Stimulated activated CD8-positive, alpha-beta memory T cell treated with anti-CD3 and anti-CD28 coated beads, Interleukin-15, amount 100 ng/mL, for 48 hours (primary cell): Measurements from ENCODE around the gene TMCC2.
"Not testable (repeated sequence)": the region's sequence is repeated elsewhere in the genome, so short reads cannot be mapped to it uniquely, and the experiment has no call there.

ENCODE experiments used
- DNase-seq, 2 donors: peaks; one replicate each; pipeline ENCODE4 v3.0.0-alpha.2; 2020; ENCODE audit warnings: low read depth in 2 of 2

TMCC2 gene

DNA sequence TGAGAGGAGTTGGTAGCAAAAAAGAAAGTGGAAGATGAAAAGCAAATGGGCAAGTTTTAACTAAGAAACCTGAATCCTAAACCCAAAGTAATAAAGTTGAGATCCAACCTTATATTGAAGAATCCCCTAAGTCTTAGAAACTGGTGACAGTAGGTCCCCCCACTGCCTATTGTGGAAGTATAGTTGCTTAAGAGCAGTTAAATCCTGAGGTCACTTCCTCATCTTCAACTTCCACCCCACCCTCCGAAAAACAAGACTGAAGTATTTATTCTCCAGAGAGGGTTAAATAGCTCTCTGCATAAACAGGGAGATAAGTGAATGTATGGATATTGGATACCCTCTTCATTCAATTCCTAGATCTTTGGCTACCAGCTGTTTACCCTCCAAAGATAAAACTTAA is 13.0 kb upstream of the TMCC2 start:
- no peak for DNase-seq

DNA sequence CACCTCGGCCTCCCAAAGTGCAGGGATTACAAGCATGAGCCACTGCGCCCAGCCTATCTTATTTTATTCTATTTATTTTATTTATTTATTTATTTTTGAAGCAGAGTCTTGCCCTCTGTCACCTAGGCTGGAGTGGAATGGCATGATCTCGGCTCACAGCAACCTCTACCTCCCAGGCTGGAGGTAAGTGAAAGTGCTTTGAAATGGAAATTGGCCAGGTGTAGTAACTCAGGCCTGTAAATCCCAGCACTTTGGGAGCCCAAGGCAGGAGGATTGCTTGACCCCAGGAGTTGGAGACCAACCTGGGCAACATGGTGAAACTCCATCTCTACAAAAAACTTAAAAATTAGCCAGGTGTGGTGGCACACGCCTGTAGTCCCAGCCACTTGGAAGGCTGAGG is 11.2 kb upstream of the TMCC2 start:
- DNase-seq: no peak

DNA sequence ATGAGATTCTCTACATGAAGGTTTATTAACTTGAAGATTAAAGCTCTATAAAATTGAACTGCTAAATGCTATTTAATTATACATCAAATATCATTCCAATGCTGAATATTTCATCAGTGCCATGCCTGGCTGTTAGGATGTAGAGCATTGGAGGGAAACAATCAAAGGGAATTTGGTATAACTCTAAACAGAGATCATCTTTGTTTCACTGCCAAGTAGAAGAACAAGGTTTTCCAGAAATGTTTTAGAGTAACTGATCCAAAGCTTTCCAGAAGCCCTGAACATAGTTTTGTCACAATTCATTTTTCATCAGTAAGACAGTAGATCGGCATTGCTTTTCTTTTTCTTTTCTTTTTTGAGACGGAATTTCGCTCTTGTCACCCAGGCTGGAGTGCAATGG is 10.3 kb upstream of the TMCC2 start:
- no peak for DNase-seq

DNA sequence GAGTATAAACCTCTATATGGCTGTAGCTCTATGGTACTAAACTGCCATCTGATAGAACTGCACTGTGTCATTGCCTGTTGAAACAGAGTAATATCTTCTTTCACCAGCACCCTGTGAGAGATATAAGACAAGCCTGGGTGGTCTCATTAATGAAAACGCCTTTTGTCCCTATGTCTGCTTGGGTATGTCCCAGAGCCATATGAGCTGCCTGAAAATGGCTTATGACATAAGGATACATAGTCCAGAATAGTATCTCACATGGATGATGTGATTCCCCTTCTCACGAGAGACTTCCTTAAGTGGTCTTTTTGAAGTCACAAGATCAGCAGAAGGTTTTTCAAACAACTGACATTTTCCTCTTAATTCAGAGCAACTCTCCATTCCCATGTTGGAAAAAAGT is 7.3 kb upstream of the TMCC2 start:
- no peak for DNase-seq

DNA sequence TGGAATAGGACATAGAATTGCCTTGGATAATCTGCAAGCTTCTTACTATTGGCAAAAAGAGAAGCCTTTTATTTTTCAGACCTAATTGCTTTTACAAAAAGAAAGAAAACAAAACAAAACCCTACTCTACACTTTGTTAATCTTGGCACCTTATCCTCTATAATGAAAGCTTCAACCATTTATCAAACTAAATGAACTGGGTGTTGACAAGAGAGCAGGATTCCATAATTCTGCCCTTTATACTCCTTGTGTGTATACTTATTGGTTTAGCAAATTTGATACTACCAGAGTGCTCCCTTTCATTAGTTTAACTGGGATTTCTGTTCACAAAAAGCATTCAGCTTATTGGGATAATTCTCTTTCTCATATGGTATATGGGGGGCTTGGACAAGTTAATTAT is 3.0 kb upstream of the TMCC2 start:
- no peak for DNase-seq

- DNase-seq: no peak
Observed at GRCh38 chr1:205225901-205226765, 1.6 kb upstream of the TMCC2 start.

- DNase-seq: no peak
Observed at GRCh38 chr1:205226868-205227583, 720 bp upstream of the TMCC2 start.

DNA sequence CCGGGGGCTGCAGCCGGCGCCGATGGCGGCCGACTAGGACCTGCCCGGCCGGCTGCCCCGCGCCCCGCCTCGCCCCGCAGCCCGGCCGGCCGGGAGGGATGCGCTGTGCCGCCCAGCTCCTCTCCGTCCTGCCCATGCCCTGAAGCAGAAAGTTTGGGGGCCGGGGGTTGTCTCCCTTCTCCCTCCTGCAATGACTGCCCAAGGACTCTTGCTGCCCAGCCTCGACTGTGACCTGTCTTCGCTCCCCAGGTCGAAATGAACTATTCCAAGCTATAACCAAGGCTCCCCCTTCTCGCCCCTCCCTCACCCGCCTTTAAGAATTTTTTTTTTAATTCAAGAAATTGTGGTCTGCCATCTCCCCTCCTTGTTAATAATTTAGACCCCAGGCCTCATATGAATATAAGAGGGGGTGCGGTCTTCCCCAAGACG is 361 bp downstream of the TMCC2 start:
- DNase-seq: no peak

- DNase-seq: peak in 1 of 2 donors; percentile 56
Observed at GRCh38 chr1:205229399-205229871, 1.7 kb downstream of the TMCC2 start.

DNA sequence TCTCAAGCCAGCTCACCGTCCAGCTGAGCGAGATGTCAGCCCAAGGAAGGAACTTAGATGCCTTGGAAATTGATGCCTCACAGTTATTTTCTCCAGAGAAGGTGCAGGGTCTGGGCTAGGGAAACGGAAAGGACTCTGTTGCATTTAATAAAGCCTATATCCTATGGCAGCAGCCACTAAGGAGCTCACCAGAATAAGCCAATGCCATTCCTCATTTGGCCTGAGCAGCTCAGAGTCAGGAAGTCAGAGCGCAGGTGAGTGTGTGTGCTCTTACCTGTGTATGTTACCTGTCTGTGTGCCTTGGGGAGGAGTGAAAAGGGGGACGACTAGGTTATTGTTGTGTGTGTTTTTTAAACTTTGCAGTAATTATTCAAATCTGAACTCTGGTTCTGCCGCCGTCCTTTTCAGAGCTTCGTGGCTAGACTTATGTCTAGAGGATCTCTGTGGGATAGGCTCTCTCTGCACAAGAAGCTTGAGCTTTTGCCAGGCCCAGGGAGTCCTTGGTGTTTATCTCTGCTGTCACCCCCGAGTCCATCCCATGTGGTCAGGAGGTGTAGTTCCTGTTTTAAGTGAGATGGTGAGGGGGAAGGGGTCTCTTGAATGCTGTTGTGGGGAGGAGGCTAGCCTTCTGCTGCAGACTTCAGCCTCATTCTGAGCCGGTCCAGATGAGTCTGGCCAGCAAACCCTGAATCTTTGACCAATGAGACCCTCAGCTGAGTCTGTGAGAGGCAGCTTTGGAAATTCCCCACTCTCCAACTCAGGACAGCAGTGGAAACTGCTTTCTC is 2.4 kb downstream of the TMCC2 start:
- DNase-seq: no peak

DNA sequence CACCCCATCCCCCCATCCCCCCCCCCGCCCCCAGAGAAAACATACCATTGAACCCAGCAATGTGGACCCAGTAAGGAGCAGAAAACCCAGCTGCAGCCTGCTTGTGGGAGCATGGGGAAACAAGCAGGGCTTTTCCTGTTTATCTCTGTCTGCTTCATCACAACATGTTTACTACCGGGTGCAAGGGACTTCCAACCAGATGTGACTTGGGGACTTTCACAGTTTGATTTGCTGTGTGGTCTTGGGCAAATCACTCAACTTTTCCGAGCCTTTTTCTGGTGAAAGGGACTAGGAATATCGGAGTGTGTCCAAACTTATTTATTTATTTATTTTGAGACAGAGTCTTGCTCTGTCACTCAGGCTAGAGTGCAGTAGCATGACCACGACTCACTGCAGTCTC is 3.2 kb downstream of the TMCC2 start:
- DNase-seq: no peak

DNA sequence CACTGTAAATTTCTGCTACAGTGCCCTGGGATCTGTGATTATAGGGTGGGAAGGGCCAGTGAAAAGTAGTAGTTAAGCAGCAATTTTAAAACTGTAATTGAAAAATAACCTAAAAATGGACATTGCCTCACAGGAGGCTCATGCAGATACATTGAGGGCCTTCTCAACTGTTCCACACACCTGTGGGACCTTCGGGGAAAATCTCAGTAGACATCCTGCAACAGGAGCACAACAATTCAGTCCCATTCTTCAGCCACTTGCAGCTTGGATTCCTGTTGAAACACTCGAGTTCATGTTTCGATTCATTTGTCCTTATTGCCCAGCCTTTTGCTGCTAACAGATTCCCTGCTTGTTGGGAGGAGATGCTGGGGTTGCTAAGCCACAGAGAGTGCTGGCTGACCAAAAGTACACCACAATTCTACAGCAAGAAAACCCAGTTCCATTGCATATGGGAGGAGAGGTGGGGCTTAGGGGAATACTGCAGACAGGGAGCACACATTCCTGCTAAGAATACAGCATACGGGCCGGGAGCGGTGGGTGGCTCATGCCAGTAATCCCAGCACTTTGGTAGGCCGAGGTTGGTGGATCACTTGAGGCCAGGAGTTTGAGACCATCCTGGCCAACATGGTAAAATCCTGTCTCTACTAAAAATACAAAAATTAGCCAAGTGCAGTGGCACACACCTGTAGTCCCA is 4.5 kb downstream of the TMCC2 start:
- DNase-seq: no peak

DNA sequence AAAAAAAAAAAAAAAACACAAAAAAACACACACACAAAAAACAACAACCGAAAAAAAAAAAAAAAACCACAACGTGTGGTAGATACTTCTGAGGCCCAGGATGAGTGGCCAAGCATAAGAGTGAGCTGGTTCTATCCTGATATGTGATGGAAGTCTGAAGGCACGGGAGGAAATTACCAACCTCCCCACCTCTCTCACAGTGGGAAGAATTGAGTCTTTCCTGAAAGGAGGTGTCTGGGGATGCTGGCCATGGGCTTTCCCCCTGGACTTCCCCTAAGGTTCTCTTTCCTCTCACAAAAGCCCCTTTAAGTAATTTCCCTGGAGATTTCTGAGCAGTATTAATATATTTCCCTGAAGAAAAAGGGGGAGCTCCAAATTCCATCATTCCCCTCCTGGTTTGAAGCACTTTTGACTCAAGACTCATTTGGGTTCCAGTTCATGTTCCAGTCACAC is 5.2 kb downstream of the TMCC2 start:
- no peak for DNase-seq

- DNase-seq: not testable (repeated sequence)
Observed at GRCh38 chr1:205233986-205234385, 6.2 kb downstream of the TMCC2 start.

GRCh38 chr1:205235951-205236350 is 8.2 kb downstream of the TMCC2 start:
- no peak for DNase-seq

DNA sequence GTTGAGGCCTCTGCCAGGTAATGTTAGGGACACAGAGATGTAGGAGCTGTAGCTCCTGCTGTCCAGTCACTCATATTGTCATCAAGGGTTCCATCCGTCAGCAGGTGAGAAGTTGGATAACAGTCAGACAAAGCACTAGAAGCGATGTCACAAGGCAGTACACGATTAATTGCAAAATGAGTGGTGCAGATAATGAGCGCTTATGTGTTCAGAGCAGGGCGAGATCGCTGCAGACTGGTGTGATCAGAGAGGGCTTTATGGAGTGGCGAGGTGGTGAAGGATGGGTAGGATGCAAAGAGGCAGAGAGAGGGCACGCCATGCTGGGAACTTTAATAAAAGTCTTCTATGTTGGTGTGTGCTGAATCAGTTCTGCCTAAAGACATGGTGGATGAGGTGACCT is 8.8 kb downstream of the TMCC2 start:
- DNase-seq: no peak

- no peak for DNase-seq
Observed at GRCh38 chr1:205236951-205237475, 9.3 kb downstream of the TMCC2 start.

DNA sequence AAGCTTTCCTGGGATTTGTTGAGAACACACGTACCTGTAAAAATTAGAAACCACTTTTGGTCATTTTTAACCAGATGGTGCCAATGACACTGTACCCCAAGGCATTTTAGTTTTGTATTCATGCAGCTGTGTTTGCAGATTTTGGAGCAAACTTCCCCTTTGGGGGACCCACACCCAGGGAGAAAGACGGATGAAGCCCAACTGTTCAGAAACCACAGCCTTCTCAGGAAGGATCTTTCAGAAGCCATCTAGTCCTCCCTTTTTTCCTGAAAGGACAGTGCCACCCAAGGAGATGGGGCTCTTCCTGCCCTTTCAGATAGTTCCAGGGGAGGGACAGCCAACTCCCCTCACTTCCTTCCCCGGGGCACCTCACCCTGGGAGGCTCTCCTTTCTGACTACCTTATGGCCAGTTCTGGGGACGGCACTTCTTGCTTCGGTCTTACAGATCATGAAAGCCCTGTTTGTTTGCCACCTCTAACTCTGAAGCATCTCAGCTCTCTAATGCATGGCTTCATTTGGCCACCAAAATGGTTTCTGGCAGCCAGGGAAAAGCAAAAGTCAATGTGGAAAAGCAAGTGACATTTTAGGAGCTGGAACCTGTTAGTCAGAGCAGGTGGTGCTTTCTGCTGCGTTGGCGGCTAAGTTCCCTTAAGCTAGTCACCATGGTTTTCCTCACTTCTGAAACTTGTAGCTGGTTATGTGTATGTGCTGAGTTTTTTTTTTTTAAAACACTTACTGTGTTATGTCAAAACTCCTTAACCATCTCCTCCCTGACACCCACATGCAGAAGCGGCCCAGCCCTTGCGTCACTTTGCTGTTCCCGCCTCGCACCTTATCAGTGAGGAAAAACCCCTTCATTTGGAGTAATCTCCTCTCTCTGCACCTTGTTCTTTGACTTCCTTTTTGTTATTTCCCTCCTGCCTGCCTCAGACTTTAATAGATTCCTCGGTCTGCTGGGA is 10.1 kb downstream of the TMCC2 start:
- peak; percentile 44 to 50 for DNase-seq

- no peak for DNase-seq
Observed at GRCh38 chr1:205239078-205239477, 11.3 kb downstream of the TMCC2 start.

DNA sequence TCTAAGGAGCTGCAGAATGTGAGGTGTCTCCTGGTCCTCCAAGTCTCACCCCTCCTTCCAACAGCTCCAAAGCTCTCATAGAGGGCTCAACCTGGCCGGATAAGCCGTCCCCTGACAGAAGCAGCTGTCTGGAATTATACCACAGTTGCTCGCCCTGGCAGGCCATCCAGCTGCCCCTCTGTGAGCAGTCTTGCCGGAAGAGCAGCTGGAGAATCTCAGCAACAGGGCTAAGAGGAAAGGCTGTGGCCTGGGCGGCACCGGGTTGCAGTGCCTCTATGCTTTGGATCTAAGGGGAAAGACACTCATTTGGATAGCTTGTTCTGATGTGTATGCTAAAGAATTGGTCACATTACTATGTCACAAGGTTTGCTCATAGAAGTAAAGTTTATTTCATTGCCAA is 12.4 kb downstream of the TMCC2 start:
- DNase-seq: no peak
